ENCODE measurements around the gene RNF215. TPM values are rescaled to one million over a fixed set of nuclear protein-coding genes. Genes with fewer than 3 reads are reported as not detected.

The RNF215 gene
- total RNA-seq, 1 donor from 2014 or later: 15.5 TPM

GRCh38 chr22:30348809-30349208, 38.4 kb downstream of the RNF215 start:
- TF ChIP-seq CTCF (IDR thresholded peaks at IDR 0.05; ENCODE audit: insufficient read depth, low read length, severe bottlenecking): no peak
- H3K36me3 ChIP-seq (ENCODE audit: control insufficient read depth, insufficient read depth, low read length): peaks cover 46% of the 10 kb centered on the region
- no peak for FAIRE-seq
- H3K4me3 ChIP-seq (ENCODE audit: low read depth, low read length): no peak overlapping the region
- DNase-seq (ENCODE audit: low read depth): no peak
- no peaks in the 10 kb centered on the region for H3K27me3 ChIP-seq (ENCODE audit: control insufficient read depth, insufficient read depth, low read length)

GRCh38 chr22:30348404-30348803, 38.8 kb downstream of the RNF215 start:
- DNase-seq (ENCODE audit: low read depth) (no peak), FAIRE-seq (no peak)
- peaks cover 46% of the 10 kb centered on the region for H3K36me3 ChIP-seq (ENCODE audit: control insufficient read depth, insufficient read depth, low read length)
- no peaks in the 10 kb centered on the region for H3K27me3 ChIP-seq (ENCODE audit: control insufficient read depth, insufficient read depth, low read length)
- H3K4me3 ChIP-seq (ENCODE audit: low read depth, low read length): no peak overlapping the region
- TF ChIP-seq CTCF (IDR thresholded peaks at IDR 0.05; ENCODE audit: insufficient read depth, low read length, severe bottlenecking): no peak

- Histone ChIP-seq H3K4me3 (ENCODE audit: low read depth, low read length) (no peak overlapping the region), H3K27me3 (ENCODE audit: control insufficient read depth, insufficient read depth, low read length) (no peaks in the 10 kb centered on the region), H3K36me3 (ENCODE audit: control insufficient read depth, insufficient read depth, low read length) (peaks cover 46% of the 10 kb centered on the region)
- DNase-seq (ENCODE audit: low read depth) (peak; percentile 29), FAIRE-seq (peak; percentile 94)
- no peak for TF ChIP-seq CTCF (IDR thresholded peaks at IDR 0.05; ENCODE audit: insufficient read depth, low read length, severe bottlenecking)
These were observed 39.8 kb downstream of the RNF215 start for GRCh38 chr22:30347255-30347892.

GRCh38 chr22:30344447-30345200, 42.6 kb downstream of the RNF215 start:
- peak; percentile 70 for FAIRE-seq
- H3K27me3 ChIP-seq (ENCODE audit: control insufficient read depth, insufficient read depth, low read length): no peaks in the 10 kb centered on the region
- no peak for TF ChIP-seq CTCF (IDR thresholded peaks at IDR 0.05; ENCODE audit: insufficient read depth, low read length, severe bottlenecking)
- H3K36me3 ChIP-seq (ENCODE audit: control insufficient read depth, insufficient read depth, low read length): peaks cover 53% of the 10 kb centered on the region
- H3K4me3 ChIP-seq (ENCODE audit: low read depth, low read length): no peak overlapping the region
- DNase-seq (ENCODE audit: low read depth): no peak

GRCh38 chr22:30340911-30341685, 46.1 kb downstream of the RNF215 start:
- FAIRE-seq (no peak), DNase-seq (ENCODE audit: low read depth) (no peak)
- TF ChIP-seq CTCF (IDR thresholded peaks at IDR 0.05; ENCODE audit: insufficient read depth, low read length, severe bottlenecking): no peak
- peaks cover 63% of the 10 kb centered on the region for H3K36me3 ChIP-seq (ENCODE audit: control insufficient read depth, insufficient read depth, low read length)
- no peaks in the 10 kb centered on the region for H3K27me3 ChIP-seq (ENCODE audit: control insufficient read depth, insufficient read depth, low read length)
- no peak overlapping the region for H3K4me3 ChIP-seq (ENCODE audit: low read depth, low read length)
